ENCODE data around the gene MTA1.

The MTA1 gene

GRCh38 chr14:105430042-105430441, 10.4 kb downstream of the MTA1 start:
- TF ChIP-seq POLR2A (IDR thresholded peaks at IDR 0.05; ENCODE audit: low read depth, low read length) (no peak), PAX5 (IDR thresholded peaks at IDR 0.05; ENCODE audit: insufficient read depth, low read length, severe bottlenecking) (no peak), POLR2AphosphoS5 (IDR thresholded peaks at IDR 0.05; ENCODE audit: low read depth, low read length) (no peak), TAF1 (IDR thresholded peaks at IDR 0.05; ENCODE audit: low read depth, low read length) (no peak), SPI1 (IDR thresholded peaks at IDR 0.05; ENCODE audit: low read depth, low read length) (no peak), POU2F2 (IDR thresholded peaks at IDR 0.05; ENCODE audit: low read depth, low read length) (no peak)
- DNase-seq (ENCODE audit: insufficient read length, low spot score) = no peak
- no peak for FAIRE-seq

- no peak for FAIRE-seq
- DNase-seq (ENCODE audit: insufficient read length, low spot score) = no peak
Measured at GRCh38 chr14:105430565-105430964, 10.9 kb downstream of the MTA1 start.

GRCh38 chr14:105431256-105431655, 11.6 kb downstream of the MTA1 start:
- no peak for FAIRE-seq
- no peak for DNase-seq (ENCODE audit: insufficient read length, low spot score)
- TF ChIP-seq TAF1 (IDR thresholded peaks at IDR 0.05; ENCODE audit: low read depth, low read length) = no peak

More at GRCh38 chr14:105430565-105430964, 10.9 kb downstream of the MTA1 start:
- no peak for TF ChIP-seq PAX5 (IDR thresholded peaks at IDR 0.05; ENCODE audit: insufficient read depth, low read length, severe bottlenecking)
- TF ChIP-seq POLR2A (IDR thresholded peaks at IDR 0.05; ENCODE audit: low read depth, low read length) = no peak
- no peak for TF ChIP-seq POU2F2 (IDR thresholded peaks at IDR 0.05; ENCODE audit: low read depth, low read length)
- TF ChIP-seq POLR2AphosphoS5 (IDR thresholded peaks at IDR 0.05; ENCODE audit: low read depth, low read length) = no peak
- TF ChIP-seq SPI1 (IDR thresholded peaks at IDR 0.05; ENCODE audit: low read depth, low read length) = no peak
- no peak for TF ChIP-seq TAF1 (IDR thresholded peaks at IDR 0.05; ENCODE audit: low read depth, low read length)

- DNase-seq (ENCODE audit: insufficient read length, low spot score) = no peak
- no peak for FAIRE-seq
- no peak for TF ChIP-seq POU2F2 (IDR thresholded peaks at IDR 0.05; ENCODE audit: low read depth, low read length)
- TF ChIP-seq TAF1 (IDR thresholded peaks at IDR 0.05; ENCODE audit: low read depth, low read length) = no peak
- no peak for TF ChIP-seq POLR2AphosphoS5 (IDR thresholded peaks at IDR 0.05; ENCODE audit: low read depth, low read length)
- no peak for TF ChIP-seq PAX5 (IDR thresholded peaks at IDR 0.05; ENCODE audit: insufficient read depth, low read length, severe bottlenecking)
- TF ChIP-seq SPI1 (IDR thresholded peaks at IDR 0.05; ENCODE audit: low read depth, low read length) = no peak
- TF ChIP-seq POLR2A (IDR thresholded peaks at IDR 0.05; ENCODE audit: low read depth, low read length) = no peak
Measured at GRCh38 chr14:105432657-105433056, 13.0 kb downstream of the MTA1 start.

- no peak for DNase-seq (ENCODE audit: insufficient read length, low spot score)
- TF ChIP-seq PAX5 (IDR thresholded peaks at IDR 0.05; ENCODE audit: insufficient read depth, low read length, severe bottlenecking) (no peak), POLR2A (IDR thresholded peaks at IDR 0.05; ENCODE audit: low read depth, low read length) (0 out of 2 replicates have a peak, but pooled peaks have one; percentile 45), POLR2AphosphoS5 (IDR thresholded peaks at IDR 0.05; ENCODE audit: low read depth, low read length) (no peak), SPI1 (IDR thresholded peaks at IDR 0.05; ENCODE audit: low read depth, low read length) (no peak), POU2F2 (IDR thresholded peaks at IDR 0.05; ENCODE audit: low read depth, low read length) (0 out of 2 replicates have a peak, but pooled peaks have one; percentile 10), TAF1 (IDR thresholded peaks at IDR 0.05; ENCODE audit: low read depth, low read length) (no peak)
- FAIRE-seq = no peak
Measured at GRCh38 chr14:105433161-105433605, 13.6 kb downstream of the MTA1 start.

- DNase-seq (ENCODE audit: insufficient read length, low spot score) (no peak), FAIRE-seq (no peak)
- TF ChIP-seq PAX5 (IDR thresholded peaks at IDR 0.05; ENCODE audit: insufficient read depth, low read length, severe bottlenecking) = no peak
- TF ChIP-seq POLR2AphosphoS5 (IDR thresholded peaks at IDR 0.05; ENCODE audit: low read depth, low read length) = no peak
- TF ChIP-seq POU2F2 (IDR thresholded peaks at IDR 0.05; ENCODE audit: low read depth, low read length) = no peak
- no peak for TF ChIP-seq TAF1 (IDR thresholded peaks at IDR 0.05; ENCODE audit: low read depth, low read length)
- TF ChIP-seq POLR2A (IDR thresholded peaks at IDR 0.05; ENCODE audit: low read depth, low read length) = no peak
- no peak for TF ChIP-seq SPI1 (IDR thresholded peaks at IDR 0.05; ENCODE audit: low read depth, low read length)
Measured at GRCh38 chr14:105436402-105436801, 16.8 kb downstream of the MTA1 start.

GRCh38 chr14:105436891-105437722, 17.5 kb downstream of the MTA1 start:
- TF ChIP-seq POU2F2 (IDR thresholded peaks at IDR 0.05; ENCODE audit: low read depth, low read length) = no peak
- TF ChIP-seq POLR2A (IDR thresholded peaks at IDR 0.05; ENCODE audit: low read depth, low read length) = no peak
- peak; percentile 31; the same call in 1 of the 2 replicates for TF ChIP-seq POLR2AphosphoS5 (IDR thresholded peaks at IDR 0.05; ENCODE audit: low read depth, low read length)
- no peak for TF ChIP-seq SPI1 (IDR thresholded peaks at IDR 0.05; ENCODE audit: low read depth, low read length)
- TF ChIP-seq PAX5 (IDR thresholded peaks at IDR 0.05; ENCODE audit: insufficient read depth, low read length, severe bottlenecking) = no peak
- no peak for DNase-seq (ENCODE audit: insufficient read length, low spot score)
- FAIRE-seq = no peak

GRCh38 chr14:105437723-105438500, 18.3 kb downstream of the MTA1 start:
- TF ChIP-seq TAF1 (IDR thresholded peaks at IDR 0.05; ENCODE audit: low read depth, low read length) (no peak), POU2F2 (IDR thresholded peaks at IDR 0.05; ENCODE audit: low read depth, low read length) (no peak), POLR2A (IDR thresholded peaks at IDR 0.05; ENCODE audit: low read depth, low read length) (no peak), POLR2AphosphoS5 (IDR thresholded peaks at IDR 0.05; ENCODE audit: low read depth, low read length) (no peak), PAX5 (IDR thresholded peaks at IDR 0.05; ENCODE audit: insufficient read depth, low read length, severe bottlenecking) (no peak), SPI1 (IDR thresholded peaks at IDR 0.05; ENCODE audit: low read depth, low read length) (no peak)
- no peak for FAIRE-seq
- no peak for DNase-seq (ENCODE audit: insufficient read length, low spot score)

- TF ChIP-seq POLR2AphosphoS5 (IDR thresholded peaks at IDR 0.05; ENCODE audit: low read depth, low read length) (no peak), TAF1 (IDR thresholded peaks at IDR 0.05; ENCODE audit: low read depth, low read length) (no peak), POU2F2 (IDR thresholded peaks at IDR 0.05; ENCODE audit: low read depth, low read length) (no peak), PAX5 (IDR thresholded peaks at IDR 0.05; ENCODE audit: insufficient read depth, low read length, severe bottlenecking) (no peak)
- FAIRE-seq = no peak
- DNase-seq (ENCODE audit: insufficient read length, low spot score) = no peak
Measured at GRCh38 chr14:105439179-105439578, 19.6 kb downstream of the MTA1 start.

All from GM12891 (cell line).